ENCODE data around the gene EPB41L4A.

EPB41L4A gene

GRCh38 chr5:112356178-112356956 lies 62.7 kb downstream of the EPB41L4A start:
- Mint-ChIP-seq H3K4me1 (no peaks in the 10 kb centered on the region), H3K9me3 (no peaks in the 10 kb centered on the region), H3K27ac (no peak overlapping the region), H3K36me3 (ENCODE audit: low read depth) (no peaks in the 10 kb centered on the region), H3K27me3 (ENCODE audit: low read depth) (no peaks in the 10 kb centered on the region), H3K4me3 (no peak overlapping the region)
- no peak for TF ChIP-seq CTCF (IDR thresholded peaks at IDR 0.05; ENCODE audit: unreplicated experiment in 3 of 3)

GRCh38 chr5:112355058-112355685 lies 63.9 kb downstream of the EPB41L4A start:
- no peak overlapping the region for H3K4me3 Mint-ChIP-seq
- no peaks in the 10 kb centered on the region for H3K36me3 Mint-ChIP-seq (ENCODE audit: low read depth)
- H3K4me1 Mint-ChIP-seq = no peaks in the 10 kb centered on the region
- no peak overlapping the region for H3K27ac Mint-ChIP-seq
- TF ChIP-seq CTCF (IDR thresholded peaks at IDR 0.05; ENCODE audit: unreplicated experiment in 3 of 3) = no peak
- H3K9me3 Mint-ChIP-seq = no peaks in the 10 kb centered on the region
- no peaks in the 10 kb centered on the region for H3K27me3 Mint-ChIP-seq (ENCODE audit: low read depth)

- no peak overlapping the region for H3K27ac Mint-ChIP-seq
- H3K4me1 Mint-ChIP-seq = no peaks in the 10 kb centered on the region
- no peak for TF ChIP-seq CTCF (IDR thresholded peaks at IDR 0.05; ENCODE audit: unreplicated experiment in 3 of 3)
- no peaks in the 10 kb centered on the region for H3K9me3 Mint-ChIP-seq
- no peaks in the 10 kb centered on the region for H3K36me3 Mint-ChIP-seq (ENCODE audit: low read depth)
- H3K4me3 Mint-ChIP-seq = no peak overlapping the region
- H3K27me3 Mint-ChIP-seq (ENCODE audit: low read depth) = no peaks in the 10 kb centered on the region
These were observed 65.4 kb downstream of the EPB41L4A start for GRCh38 chr5:112353678-112354077.

- no peak overlapping the region for H3K27ac Mint-ChIP-seq
- H3K4me1 Mint-ChIP-seq = no peaks in the 10 kb centered on the region
- no peaks in the 10 kb centered on the region for H3K27me3 Mint-ChIP-seq (ENCODE audit: low read depth)
- H3K9me3 Mint-ChIP-seq = no peaks in the 10 kb centered on the region
- TF ChIP-seq CTCF (IDR thresholded peaks at IDR 0.05; ENCODE audit: unreplicated experiment in 3 of 3) = no peak
- no peaks in the 10 kb centered on the region for H3K36me3 Mint-ChIP-seq (ENCODE audit: low read depth)
- H3K4me3 Mint-ChIP-seq = no peak overlapping the region
These were observed 67.9 kb downstream of the EPB41L4A start for GRCh38 chr5:112351225-112351624.

GRCh38 chr5:112350626-112351025 lies 68.5 kb downstream of the EPB41L4A start:
- no peak for TF ChIP-seq CTCF (IDR thresholded peaks at IDR 0.05; ENCODE audit: unreplicated experiment in 3 of 3)
- H3K27ac Mint-ChIP-seq = no peak overlapping the region
- no peaks in the 10 kb centered on the region for H3K9me3 Mint-ChIP-seq
- no peak overlapping the region for H3K4me3 Mint-ChIP-seq
- no peaks in the 10 kb centered on the region for H3K4me1 Mint-ChIP-seq
- no peaks in the 10 kb centered on the region for H3K36me3 Mint-ChIP-seq (ENCODE audit: low read depth)
- no peaks in the 10 kb centered on the region for H3K27me3 Mint-ChIP-seq (ENCODE audit: low read depth)

GRCh38 chr5:112349371-112349770 lies 69.7 kb downstream of the EPB41L4A start:
- TF ChIP-seq CTCF (IDR thresholded peaks at IDR 0.05; ENCODE audit: unreplicated experiment in 3 of 3) = no peak
- Mint-ChIP-seq H3K27ac (no peak overlapping the region), H3K27me3 (ENCODE audit: low read depth) (no peaks in the 10 kb centered on the region), H3K9me3 (no peaks in the 10 kb centered on the region), H3K4me1 (no peaks in the 10 kb centered on the region), H3K36me3 (ENCODE audit: low read depth) (no peaks in the 10 kb centered on the region), H3K4me3 (no peak overlapping the region)
